Coronary artery (tissue), 2 donors: Measurements from ENCODE around the gene CD2AP.

Source experiments
- DNase-seq: peaks from one replicate; pipeline ENCODE4 v3.0.0-alpha.2; 2017; ENCODE audit warnings: low spot score
- H3K27ac ChIP-seq, 2 donors: fragments of 200-600 bp; sonication (generic); one replicate each; pipeline ENCODE4 v1.5.1; 2016 to 2019
- H3K4me3 ChIP-seq: fragments of 200-600 bp; sonication (generic); 2 replicates; pipeline ENCODE4 v1.5.1; 2016; ENCODE audit warnings: mild to moderate bottlenecking, moderate library complexity
- CTCF ChIP-seq: fragments of 200-600 bp; sonication (generic); IDR thresholded peaks from one replicate; pipeline ENCODE4 v1.5.1; 2019; ENCODE audit warnings: antibody characterized with exemption

CD2AP gene

GRCh38 chr6:47464052-47464451 lies 13.5 kb upstream of the CD2AP start:
- Histone ChIP-seq H3K4me3 (no peak overlapping the region), H3K27ac (no peak overlapping the region)
- DNase-seq = no peak
- no peak for TF ChIP-seq CTCF

GRCh38 chr6:47465117-47465516 lies 12.5 kb upstream of the CD2AP start:
- Histone ChIP-seq H3K27ac (no peak overlapping the region), H3K4me3 (no peak overlapping the region)
- TF ChIP-seq CTCF = no peak
- DNase-seq = no peak

- no peak for TF ChIP-seq CTCF
- no peak overlapping the region for H3K27ac ChIP-seq
- H3K4me3 ChIP-seq = no peak overlapping the region
- no peak for DNase-seq
Observed at GRCh38 chr6:47471911-47472310, 5.7 kb upstream of the CD2AP start.

GRCh38 chr6:47473791-47474346 lies 3.7 kb upstream of the CD2AP start:
- DNase-seq = no peak
- TF ChIP-seq CTCF = no peak
- Histone ChIP-seq H3K4me3 (no peak overlapping the region), H3K27ac (no peak overlapping the region)

- Histone ChIP-seq H3K4me3 (no peak overlapping the region), H3K27ac (no peak overlapping the region)
- TF ChIP-seq CTCF = no peak
- DNase-seq = no peak
Observed at GRCh38 chr6:47475319-47475816, 2.2 kb upstream of the CD2AP start.

- Histone ChIP-seq H3K4me3 (peak overlapping the region; percentile 76), H3K27ac (peak overlapping the region; percentile 89 to 96)
- DNase-seq = no peak
- no peak for TF ChIP-seq CTCF
Observed at GRCh38 chr6:47476781-47477496, 650 bp upstream of the CD2AP start.
